K562 (cell line): Measurements from ENCODE around the gene STK26. TPM values are rescaled to one million over a fixed set of nuclear protein-coding genes. Genes with fewer than 3 reads are reported as not detected.

Experiments used
- ATAC-seq: fragments of 200-7000 bp; cut with Tn5 transposase; 3 replicates; pipeline ENCODE4 v1.9.1; 2020; ENCODE audit warnings: moderate library complexity
- BruUV-seq: library from RNA; stranded (reverse); fragments of 400-500 nt; replicated peaks from 2 replicates; lab custom pipeline; 2021; lab: Mats Ljungman, UMichigan
- CTCF ChIA-PET: fragments of 300-600 bp; formaldehyde crosslinking; extraction: SDS; loops from one replicate; lab custom pipeline; 2021; ENCODE audit warnings: low intra/inter-chr PET ratio; lab: Yijun Ruan, JAX
- POLR2A ChIA-PET: fragments of 300-600, 350-650 bp; sonication (Branson Sonifier 250); formaldehyde crosslinking; extraction: SDS; loops from one replicate; lab custom pipeline; 2021; ENCODE audit warnings: antibody characterized with exemption, inconsistent platforms; lab: Yijun Ruan, JAX
- DNase-seq, 4 experiments: peaks; one replicate each; pipeline versions ENCODE4 v3.0.0 to v3.0.0-alpha.2; 2011 to 2018; ENCODE audit warnings: low spot score in 3 of 4, mixed read lengths in 3 of 4; ENCODE audit errors: extremely low read depth in 1 of 4
- FAIRE-seq: peaks from 2 replicates; lab custom pipeline; 2011; peaks lifted over from hg19 to GRCh38; lab: Jason Lieb, UNC
- H2AFZ ChIP-seq: 2 replicates; pipeline ENCODE4 v1.6.0; 2011; ENCODE audit warnings: low read depth, low read length, control low read depth, inconsistent platforms
- H3K27ac ChIP-seq: fragments of 200-600 bp; 3 replicates; pipeline ENCODE4 v1.8.0; 2011; ENCODE audit warnings: low read depth, mild to moderate bottlenecking, control low read depth, inconsistent platforms, low read length, moderate library complexity, mixed read lengths; ENCODE audit errors: extremely low read depth
- H3K27me3 ChIP-seq, 2 experiments: fragments of 300-600 bp in 1 of 2; 2 replicates in 1 of 2; 3 replicates in 1 of 2; pipeline versions ENCODE4 v1.6.0 to v1.8.0; 2011; ENCODE audit warnings: inconsistent platforms in 2 of 2, low read length in 2 of 2, mild to moderate bottlenecking in 1 of 2, mixed read lengths in 1 of 2, moderate library complexity in 1 of 2; ENCODE audit not compliant: control insufficient read depth in 2 of 2, insufficient read depth in 2 of 2
- H3K36me3 ChIP-seq: fragments of 300-600 bp; 3 replicates; pipeline ENCODE4 v1.8.0; 2011; ENCODE audit warnings: mild to moderate bottlenecking, low read length, inconsistent platforms; ENCODE audit not compliant: control insufficient read depth, insufficient read depth
- H3K4me1 ChIP-seq, 2 experiments: fragments of 200-600 bp in 1 of 2; replicated peaks in 1 of 2; 2 replicates in 1 of 2; 3 replicates in 1 of 2; pipeline versions ENCODE4 v1.5.1 to v1.8.0; 2011; ENCODE audit warnings: inconsistent platforms in 2 of 2, low read length in 2 of 2, mild to moderate bottlenecking in 1 of 2, mixed read lengths in 1 of 2, moderate library complexity in 1 of 2; ENCODE audit not compliant: control insufficient read depth in 2 of 2, insufficient read depth in 2 of 2
- H3K4me2 ChIP-seq: 2 replicates; pipeline ENCODE4 v1.6.1; 2011; ENCODE audit warnings: low read length, control low read depth, inconsistent platforms, mixed read lengths; ENCODE audit not compliant: insufficient read depth
- H3K4me3 ChIP-seq: fragments of 200-600 bp; sonication (generic), shearing (Covaris generic); 2 replicates; pipeline ENCODE4 v1.5.1; 2016; ENCODE audit warnings: control low read depth, inconsistent platforms
- H3K79me2 ChIP-seq: fragments of 200-600 bp; 3 replicates; pipeline ENCODE4 v1.8.0; 2011; ENCODE audit warnings: low read length, inconsistent platforms; ENCODE audit not compliant: control insufficient read depth, insufficient read depth
- H3K9ac ChIP-seq, 2 experiments: 2 replicates each; pipeline versions ENCODE4 v1.6.0 to v1.6.1; 2011; ENCODE audit warnings: low read depth in 2 of 2, low read length in 2 of 2, control low read depth in 1 of 2, inconsistent platforms in 1 of 2, mild to moderate bottlenecking in 1 of 2, mixed read lengths in 1 of 2; ENCODE audit not compliant: insufficient read depth in 1 of 2
- H3K9me1 ChIP-seq: one replicate; pipeline ENCODE4 v1.6.0; 2011; ENCODE audit warnings: inconsistent platforms, mild to moderate bottlenecking, low read length, moderate library complexity; ENCODE audit not compliant: control insufficient read depth, insufficient read depth
- H3K9me3 ChIP-seq: replicated peaks from 2 replicates; pipeline ENCODE4 v1.5.1; 2011; ENCODE audit warnings: low read depth, low read length, inconsistent platforms; ENCODE audit not compliant: control insufficient read depth, insufficient read depth
- H4K20me1 ChIP-seq: replicated peaks from 2 replicates; pipeline ENCODE4 v1.6.1; 2011; ENCODE audit warnings: low read length, inconsistent platforms, mixed read lengths; ENCODE audit not compliant: control insufficient read depth, insufficient read depth
- CBFA2T2 ChIP-seq: fragments of 450-650 bp; conservative IDR thresholded peaks from 2 replicates; pipeline ENCODE4 v1.6.1; 2017; ENCODE audit warnings: mild to moderate bottlenecking
- JUN ChIP-seq, 2 experiments: sonication (generic) in 1 of 2; formaldehyde crosslinking in 1 of 2; IDR thresholded peaks; 2 replicates each; pipeline versions ENCODE4 v1.6.1 to v1.8.0; 2012 to 2022; ENCODE audit warnings: borderline replicate concordance in 2 of 2, mild to moderate bottlenecking in 2 of 2, improper control_type of control experiment in 1 of 2, low read depth in 1 of 2, low read length in 1 of 2, missing genetic modification reagents in 1 of 2
- MNT ChIP-seq, 2 experiments: fragments of 450-650 bp; conservative IDR thresholded peaks; 2 replicates each; pipeline ENCODE4 v1.6.1; 2017; ENCODE audit warnings: mild to moderate bottlenecking in 2 of 2, moderate library complexity in 2 of 2
- MTF1 ChIP-seq: fragments of 250-450 bp; sonication (Bioruptor Pico); IDR thresholded peaks from 2 replicates; pipeline ENCODE4 v1.9.0; 2021; ENCODE audit warnings: moderate library complexity, mild to moderate bottlenecking, inconsistent platforms, borderline replicate concordance
- NCOA6 ChIP-seq: fragments of 450-650 bp; IDR thresholded peaks from 2 replicates; pipeline ENCODE4 v1.6.1; 2017; ENCODE audit warnings: mild to moderate bottlenecking
- PML ChIP-seq: IDR thresholded peaks from 2 replicates; pipeline ENCODE4 v1.6.1; 2012; ENCODE audit warnings: low read length, inconsistent platforms
- POLR3A ChIP-seq: IDR thresholded peaks from 2 replicates; pipeline ENCODE4 v1.6.1; 2011; ENCODE audit warnings: borderline replicate concordance, mild to moderate bottlenecking, moderate library complexity; ENCODE audit not compliant: insufficient read length, insufficient read depth; ENCODE audit errors: extremely low read depth
- PRPF4 ChIP-seq: fragments of 200-400 bp; formaldehyde crosslinking; IDR thresholded peaks from one replicate; pipeline ENCODE4 v1.6.1; 2017; ENCODE audit warnings: low read length, low read depth, mild to moderate bottlenecking; ENCODE audit not compliant: insufficient read depth, poor library complexity, severe bottlenecking
- SOX6 ChIP-seq: fragments of 450-650 bp; IDR thresholded peaks from 2 replicates; pipeline ENCODE4 v1.6.1; 2014; ENCODE audit warnings: mild to moderate bottlenecking
- SREBF1 ChIP-seq: fragments of 150-350 bp; IDR thresholded peaks from 2 replicates; pipeline ENCODE4 v1.6.1; 2014; ENCODE audit warnings: antibody characterized with exemption, low read depth, low read length, borderline replicate concordance
- TOE1 ChIP-seq, 2 experiments: fragments of 450-650 bp in 1 of 2; sonication (generic) in 1 of 2; formaldehyde crosslinking in 1 of 2; IDR thresholded peaks; 2 replicates each; pipeline versions ENCODE4 v1.7.1 to v1.8.0; 2016 to 2022; ENCODE audit warnings: borderline replicate concordance in 2 of 2, mild to moderate bottlenecking in 2 of 2, antibody characterized with exemption in 1 of 2, inconsistent platforms in 1 of 2, low read depth in 1 of 2, missing genetic modification reagents in 1 of 2, moderate library complexity in 1 of 2
- WHSC1 ChIP-seq: IDR thresholded peaks from one replicate; pipeline ENCODE4 v1.6.1; 2012; ENCODE audit warnings: low read length, control low read depth, inconsistent platforms
- ZFPM2 ChIP-seq: fragments of 250-450 bp; sonication (Bioruptor Pico); IDR thresholded peaks from 2 replicates; pipeline ENCODE4 v1.5.1; 2022; ENCODE audit warnings: mild to moderate bottlenecking
- ZNF140 ChIP-seq: fragments of 250-450 bp; sonication (Bioruptor Pico); IDR thresholded peaks from 2 replicates; pipeline ENCODE4 v1.8.0; 2021; ENCODE audit warnings: moderate library complexity, mild to moderate bottlenecking, inconsistent platforms
- ZNF695 ChIP-seq: fragments of 450-650 bp; formaldehyde crosslinking; IDR thresholded peaks from 2 replicates; pipeline ENCODE4 v1.4.0; 2020; ENCODE audit warnings: mild to moderate bottlenecking, moderate library complexity
- WGBS: fragments of 100-300 bp; shearing (Covaris generic); methylation state at CpG from one replicate; pipeline ENCODE4 v1.1.6; 2016; ENCODE audit warnings: low coverage, mixed read lengths; ENCODE audit not compliant: insufficient coverage; ENCODE audit errors: missing lambda C conversion rate; 5-methylcytosine and 5-hydroxymethylcytosine counted together
- in situ Hi-C: fragments of 300-500 bp; cut with MboI; formaldehyde crosslinking; loops from 4 replicates; pipeline ENCODE4 v1.15.0; 2018; ENCODE audit warnings: inconsistent platforms, mixed read lengths
- intact Hi-C: fragments of 100-400 bp; cut with micrococcal nuclease; formaldehyde crosslinking; loops from 2 replicates; pipeline ENCODE4 v1.14.2; 2022
- polyA plus RNA-seq, 8 experiments: library from polyadenylated mRNA; depleted of rRNA in 4 of 8; stranded (reverse) in 5 of 8; unstranded in 3 of 8; fragments of >200 nt; fragmentation: Nextera tagmentation in 2 of 8; fragmentation: Illumina TruSeq in 1 of 8; extraction: Ambion mirVana in 2 of 8; extraction: Trizol in 1 of 8; gene quantifications; 2 replicates each; pipeline versions ENCODE4 v1.2.1 to v1.2.3, GENCODE V29; 2011 to 2014; ENCODE audit warnings: inconsistent platforms in 1 of 8, missing spikeins in 1 of 8
- total RNA-seq, 7 experiments: library from RNA; depleted of rRNA in 6 of 7; stranded (reverse); fragments of >200 nt in 6 of 7; fragmentation: Illumina TruSeq in 2 of 7; extraction: Trizol in 2 of 7; gene quantifications; 2 replicates each; pipeline versions ENCODE4 v1.2.1 to v1.2.3, GENCODE V29; 2011 to 2021; ENCODE audit warnings: low replicate concordance in 1 of 7

Gene STK26
- total and polyA plus RNA-seq, 9 of the 15 experiments (the other 6 are each of a cell fraction or from before 2014, with no cell fraction given) = 28.1 to 72.9 (median 50.1) TPM

GRCh38 chrX:132044953-132045352, 21.9 kb downstream of the STK26 start (continued):
- TF ChIP-seq MNT (conservative IDR thresholded peaks at IDR 0.05) = peak in 1 of 2 experiments; percentile 32; a peak in 1 of 4 replicates
- TF ChIP-seq PRPF4 = no peak
- no peak for TF ChIP-seq ZNF140 (CRISPR knock-in tag)
- TF ChIP-seq TOE1 (IDR thresholded peaks at IDR 0.05; ENCODE audit: borderline replicate concordance) = peak; percentile 78; the same call in 1 of the 2 replicates
- no peak for TF ChIP-seq TOE1 (CRISPR knock-in tag; IDR thresholded peaks at IDR 0.05; ENCODE audit: borderline replicate concordance, low read depth)
- peak; percentile 91 for TF ChIP-seq JUN (IDR thresholded peaks at IDR 0.05; ENCODE audit: borderline replicate concordance, low read depth, low read length)
- no peak for TF ChIP-seq JUN (CRISPR knock-in tag; IDR thresholded peaks at IDR 0.05; ENCODE audit: borderline replicate concordance)

- ChIA-PET CTCF (no interaction called here), POLR2A (interaction anchor here (0.8 to 1.4 kb wide), 3 partner anchors 12 to 442 kb away, joined by 3 to 7 read pairs (median 3); no protein-coding TSS in a partner anchor)
- H3K79me2 ChIP-seq = peaks cover 94% of the 10 kb centered on the region
- in situ Hi-C loops (no loop called here), intact Hi-C loops (loop anchor here (2.0 kb wide), 1 partner anchor 23 kb away; the partner anchor contains the start of gene STK26)
- H3K9me1 ChIP-seq = no peaks in the 10 kb centered on the region
- no peaks in the 10 kb centered on the region for H3K27me3 ChIP-seq
- TF ChIP-seq WHSC1 (no peak), SREBF1 (no peak), POLR3A (no peak), NCOA6 (no peak), SOX6 (no peak), CBFA2T2 (no peak), MTF1 (CRISPR knock-in tag) (no peak), ZNF695 (CRISPR knock-in tag) (no peak), PML (no peak), ZFPM2 (no peak)
- H3K4me1 ChIP-seq = peaks cover 0 to 20% of the 10 kb centered on the region in 2 experiments; a peak in 3 of 5 replicates
- 29% methylated on average over 2 of the region's 2 CpGs for WGBS
- ATAC-seq = no peak
- no peak overlapping the region for H2AFZ ChIP-seq
- peaks cover 5% of the 10 kb centered on the region; the same call in 1 of the 2 replicates for H4K20me1 ChIP-seq
- H3K9ac ChIP-seq = no peak overlapping the region; a peak in 1 of 4 replicates
- no peak overlapping the region for H3K4me3 ChIP-seq
- DNase-seq = no peak
- peak overlapping the region; percentile 61 for H3K27ac ChIP-seq
- H3K9me3 ChIP-seq = no peaks in the 10 kb centered on the region
- peaks cover 9% of the 10 kb centered on the region; the same call in 1 of the 3 replicates for H3K36me3 ChIP-seq
- FAIRE-seq = no peak
- no TSS peak for BruUV-seq
- H3K4me2 ChIP-seq = no peak overlapping the region; the same call in 1 of the 2 replicates
Measured at GRCh38 chrX:132045456-132045855, 22.4 kb downstream of the STK26 start.
